HEK293 (cell line): ENCODE measurements around the gene SENP1.

Experiments used
- CTCF ChIP-seq: fragments of 450-650 bp; formaldehyde crosslinking; IDR thresholded peaks from 2 replicates; pipeline ENCODE4 v1.5.1; 2016; ENCODE audit warnings: missing biosample characterization, missing genetic modification characterization
- MZF1 ChIP-seq: fragments of 450-650 bp; formaldehyde crosslinking; IDR thresholded peaks from 2 replicates; pipeline ENCODE4 v1.5.1; 2017; ENCODE audit warnings: missing biosample characterization, missing genetic modification characterization, borderline replicate concordance
- REST ChIP-seq: fragments of 450-650 bp; formaldehyde crosslinking; IDR thresholded peaks from 2 replicates; pipeline ENCODE4 v1.5.1; 2016; ENCODE audit warnings: missing biosample characterization, missing genetic modification characterization
- TF ChIP-seq, protein P1 (sequence below): fragments of 450-650 bp; formaldehyde crosslinking; IDR thresholded peaks from 2 replicates; pipeline ENCODE4 v1.5.1; 2017; ENCODE audit warnings: missing biosample characterization, missing genetic modification characterization

- TF ChIP-seq, protein P1, sequence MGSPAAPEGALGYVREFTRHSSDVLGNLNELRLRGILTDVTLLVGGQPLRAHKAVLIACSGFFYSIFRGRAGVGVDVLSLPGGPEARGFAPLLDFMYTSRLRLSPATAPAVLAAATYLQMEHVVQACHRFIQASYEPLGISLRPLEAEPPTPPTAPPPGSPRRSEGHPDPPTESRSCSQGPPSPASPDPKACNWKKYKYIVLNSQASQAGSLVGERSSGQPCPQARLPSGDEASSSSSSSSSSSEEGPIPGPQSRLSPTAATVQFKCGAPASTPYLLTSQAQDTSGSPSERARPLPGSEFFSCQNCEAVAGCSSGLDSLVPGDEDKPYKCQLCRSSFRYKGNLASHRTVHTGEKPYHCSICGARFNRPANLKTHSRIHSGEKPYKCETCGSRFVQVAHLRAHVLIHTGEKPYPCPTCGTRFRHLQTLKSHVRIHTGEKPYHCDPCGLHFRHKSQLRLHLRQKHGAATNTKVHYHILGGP = no peak
- TF ChIP-seq MZF1 (tag by site-specific recombination) = no peak
- TF ChIP-seq CTCF (tag by site-specific recombination) = no peak
- TF ChIP-seq REST (tag by site-specific recombination) = no peak
Measured at GRCh38 chr12:48045061-48045846, 60.6 kb downstream of the SENP1 start.
